ENCODE data around the gene RAB34. TPM values are rescaled to one million over a fixed set of nuclear protein-coding genes. Genes with fewer than 3 reads are reported as not detected.
A peak's percentile ranks its signal among the peaks of the same experiment; 100 is the strongest.

RAB34 gene
- total and polyA plus RNA-seq, 9 of the 15 experiments (the other 6 are each of a cell fraction or from before 2014, with no cell fraction given): 0.07 to 3.8 (median 0.46) TPM; not detected in 1

DNA sequence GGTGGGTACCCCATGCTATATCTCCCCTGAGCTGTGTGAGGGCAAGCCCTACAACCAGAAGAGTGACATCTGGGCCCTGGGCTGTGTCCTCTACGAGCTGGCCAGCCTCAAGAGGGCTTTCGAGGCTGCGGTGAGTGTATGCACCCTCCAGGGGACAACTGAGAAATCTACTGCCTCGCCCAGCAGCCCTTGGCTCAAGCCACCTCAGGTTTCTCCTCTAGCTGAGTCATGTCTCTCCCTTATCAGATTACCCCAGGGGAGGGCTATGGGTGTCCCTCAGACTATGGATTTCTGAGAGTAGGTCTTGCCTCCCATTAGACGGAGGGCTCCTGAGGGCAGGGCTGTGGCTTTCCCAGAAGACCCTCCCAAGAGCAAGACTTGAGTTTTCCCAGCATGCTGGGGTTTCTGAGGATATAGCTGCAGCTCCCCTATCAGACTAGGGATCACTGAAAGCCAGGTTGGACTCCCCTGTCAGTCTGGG lies 17.6 kb upstream of the RAB34 start (continued):
- TF ChIP-seq, protein P1, sequence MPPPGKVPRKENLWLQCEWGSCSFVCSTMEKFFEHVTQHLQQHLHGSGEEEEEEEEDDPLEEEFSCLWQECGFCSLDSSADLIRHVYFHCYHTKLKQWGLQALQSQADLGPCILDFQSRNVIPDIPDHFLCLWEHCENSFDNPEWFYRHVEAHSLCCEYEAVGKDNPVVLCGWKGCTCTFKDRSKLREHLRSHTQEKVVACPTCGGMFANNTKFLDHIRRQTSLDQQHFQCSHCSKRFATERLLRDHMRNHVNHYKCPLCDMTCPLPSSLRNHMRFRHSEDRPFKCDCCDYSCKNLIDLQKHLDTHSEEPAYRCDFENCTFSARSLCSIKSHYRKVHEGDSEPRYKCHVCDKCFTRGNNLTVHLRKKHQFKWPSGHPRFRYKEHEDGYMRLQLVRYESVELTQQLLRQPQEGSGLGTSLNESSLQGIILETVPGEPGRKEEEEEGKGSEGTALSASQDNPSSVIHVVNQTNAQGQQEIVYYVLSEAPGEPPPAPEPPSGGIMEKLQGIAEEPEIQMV (tag; conservative IDR thresholded peaks at IDR 0.05; ENCODE audit: low read depth): 0 out of 2 replicates have a peak, but pooled peaks have one; percentile 30
- TF ChIP-seq, protein P2, sequence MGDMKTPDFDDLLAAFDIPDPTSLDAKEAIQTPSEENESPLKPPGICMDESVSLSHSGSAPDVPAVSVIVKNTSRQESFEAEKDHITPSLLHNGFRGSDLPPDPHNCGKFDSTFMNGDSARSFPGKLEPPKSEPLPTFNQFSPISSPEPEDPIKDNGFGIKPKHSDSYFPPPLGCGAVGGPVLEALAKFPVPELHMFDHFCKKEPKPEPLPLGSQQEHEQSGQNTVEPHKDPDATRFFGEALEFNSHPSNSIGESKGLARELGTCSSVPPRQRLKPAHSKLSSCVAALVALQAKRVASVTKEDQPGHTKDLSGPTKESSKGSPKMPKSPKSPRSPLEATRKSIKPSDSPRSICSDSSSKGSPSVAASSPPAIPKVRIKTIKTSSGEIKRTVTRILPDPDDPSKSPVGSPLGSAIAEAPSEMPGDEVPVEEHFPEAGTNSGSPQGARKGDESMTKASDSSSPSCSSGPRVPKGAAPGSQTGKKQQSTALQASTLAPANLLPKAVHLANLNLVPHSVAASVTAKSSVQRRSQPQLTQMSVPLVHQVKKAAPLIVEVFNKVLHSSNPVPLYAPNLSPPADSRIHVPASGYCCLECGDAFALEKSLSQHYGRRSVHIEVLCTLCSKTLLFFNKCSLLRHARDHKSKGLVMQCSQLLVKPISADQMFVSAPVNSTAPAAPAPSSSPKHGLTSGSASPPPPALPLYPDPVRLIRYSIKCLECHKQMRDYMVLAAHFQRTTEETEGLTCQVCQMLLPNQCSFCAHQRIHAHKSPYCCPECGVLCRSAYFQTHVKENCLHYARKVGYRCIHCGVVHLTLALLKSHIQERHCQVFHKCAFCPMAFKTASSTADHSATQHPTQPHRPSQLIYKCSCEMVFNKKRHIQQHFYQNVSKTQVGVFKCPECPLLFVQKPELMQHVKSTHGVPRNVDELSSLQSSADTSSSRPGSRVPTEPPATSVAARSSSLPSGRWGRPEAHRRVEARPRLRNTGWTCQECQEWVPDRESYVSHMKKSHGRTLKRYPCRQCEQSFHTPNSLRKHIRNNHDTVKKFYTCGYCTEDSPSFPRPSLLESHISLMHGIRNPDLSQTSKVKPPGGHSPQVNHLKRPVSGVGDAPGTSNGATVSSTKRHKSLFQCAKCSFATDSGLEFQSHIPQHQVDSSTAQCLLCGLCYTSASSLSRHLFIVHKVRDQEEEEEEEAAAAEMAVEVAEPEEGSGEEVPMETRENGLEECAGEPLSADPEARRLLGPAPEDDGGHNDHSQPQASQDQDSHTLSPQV (IDR thresholded peaks at IDR 0.05): peak; percentile 88
- TF ChIP-seq POLR2A (conservative IDR thresholded peaks at IDR 0.05) (peak; percentile 35), KDM2B (CRISPR knock-in tag; IDR thresholded peaks at IDR 0.05) (no peak), NFIX (CRISPR knock-in tag; IDR thresholded peaks at IDR 0.05; ENCODE audit: low read depth) (no peak), FOSL1 (tag; conservative IDR thresholded peaks at IDR 0.05) (peak; percentile 92), MBD2 (IDR thresholded peaks at IDR 0.05; ENCODE audit: borderline replicate concordance, low read depth) (peak; percentile 27; the same call in 1 of the 2 replicates), NR2C2 (CRISPR knock-in tag; IDR thresholded peaks at IDR 0.05) (no peak), NR2C2 (tag; IDR thresholded peaks at IDR 0.05) (no peak), NR2F6 (CRISPR knock-in tag; IDR thresholded peaks at IDR 0.05) (no peak), STAT5B (CRISPR knock-in tag; IDR thresholded peaks at IDR 0.05) (no peak), RNF2 (IDR thresholded peaks at IDR 0.05) (no peak), OTX1 (CRISPR knock-in tag; IDR thresholded peaks at IDR 0.05) (no peak), ARID2 (IDR thresholded peaks at IDR 0.05) (no peak), NFE2 (IDR thresholded peaks at IDR 0.05; ENCODE audit: low read depth) (peak; percentile 98), NR4A1 (CRISPR knock-in tag; IDR thresholded peaks at IDR 0.05) (no peak), NR4A1 (tag; IDR thresholded peaks at IDR 0.05) (no peak; the same call in 1 of the 2 replicates), ARNT (IDR thresholded peaks at IDR 0.05) (no peak), MAZ (CRISPR knock-in tag; conservative IDR thresholded peaks at IDR 0.05 in 1 of 2, IDR thresholded peaks at IDR 0.05 in 1 of 2) (peak; percentile 64 to 87; a peak in 3 of 4 replicates), ZNF79 (CRISPR knock-in tag; IDR thresholded peaks at IDR 0.05; ENCODE audit: low read depth) (no peak)
- TF ChIP-seq, protein P3, sequence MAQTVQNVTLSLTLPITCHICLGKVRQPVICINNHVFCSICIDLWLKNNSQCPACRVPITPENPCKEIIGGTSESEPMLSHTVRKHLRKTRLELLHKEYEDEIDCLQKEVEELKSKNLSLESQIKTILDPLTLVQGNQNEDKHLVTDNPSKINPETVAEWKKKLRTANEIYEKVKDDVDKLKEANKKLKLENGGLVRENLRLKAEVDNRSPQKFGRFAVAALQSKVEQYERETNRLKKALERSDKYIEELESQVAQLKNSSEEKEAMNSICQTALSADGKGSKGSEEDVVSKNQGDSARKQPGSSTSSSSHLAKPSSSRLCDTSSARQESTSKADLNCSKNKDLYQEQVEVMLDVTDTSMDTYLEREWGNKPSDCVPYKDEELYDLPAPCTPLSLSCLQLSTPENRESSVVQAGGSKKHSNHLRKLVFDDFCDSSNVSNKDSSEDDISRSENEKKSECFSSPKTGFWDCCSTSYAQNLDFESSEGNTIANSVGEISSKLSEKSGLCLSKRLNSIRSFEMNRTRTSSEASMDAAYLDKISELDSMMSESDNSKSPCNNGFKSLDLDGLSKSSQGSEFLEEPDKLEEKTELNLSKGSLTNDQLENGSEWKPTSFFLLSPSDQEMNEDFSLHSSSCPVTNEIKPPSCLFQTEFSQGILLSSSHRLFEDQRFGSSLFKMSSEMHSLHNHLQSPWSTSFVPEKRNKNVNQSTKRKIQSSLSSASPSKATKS (CRISPR knock-in tag; IDR thresholded peaks at IDR 0.05): no peak
